GM12865 (cell line): Measurements from ENCODE around the gene CRB1.
A peak's percentile ranks its signal among the peaks of the same experiment; 100 is the strongest.

Experiments
- DNase-seq: peaks from one replicate; pipeline ENCODE4 v3.0.0; 2010; ENCODE audit warnings: low read depth
- H3K4me3 ChIP-seq: 2 replicates; pipeline ENCODE4 v1.5.1; 2011; ENCODE audit warnings: mild to moderate bottlenecking, low read depth, low read length, control low read depth
- CTCF ChIP-seq: IDR thresholded peaks from 2 replicates; pipeline ENCODE4 v1.5.1; 2011; ENCODE audit warnings: low read length, control low read depth, low read depth, inconsistent platforms; ENCODE audit not compliant: insufficient read depth; ENCODE audit errors: missing control alignments

The CRB1 gene

GRCh38 chr1:197521118-197521739 lies 253.2 kb downstream of the CRB1 start:
- TF ChIP-seq CTCF = peak; percentile 57
- DNase-seq = peak; percentile 56
- no peak overlapping the region for H3K4me3 ChIP-seq

GRCh38 chr1:197526736-197527371 lies 258.8 kb downstream of the CRB1 start:
- peak; percentile 23 for DNase-seq
- no peak overlapping the region for H3K4me3 ChIP-seq
- TF ChIP-seq CTCF = peak; percentile 34
